ENCODE results near the gene SEMA5B. TPM values are rescaled to one million over a fixed set of nuclear protein-coding genes. Genes with fewer than 3 reads are reported as not detected.

Gene SEMA5B
- total and polyA plus RNA-seq, 2 of the 4 experiments (the other 2 are of a cell fraction), result not detected

GRCh38 chr3:123011447-123011846 is 16.1 kb downstream of the SEMA5B start:
- intact Hi-C loops (cut with micrococcal nuclease), result no loop called here
- TF ChIP-seq, protein P1, sequence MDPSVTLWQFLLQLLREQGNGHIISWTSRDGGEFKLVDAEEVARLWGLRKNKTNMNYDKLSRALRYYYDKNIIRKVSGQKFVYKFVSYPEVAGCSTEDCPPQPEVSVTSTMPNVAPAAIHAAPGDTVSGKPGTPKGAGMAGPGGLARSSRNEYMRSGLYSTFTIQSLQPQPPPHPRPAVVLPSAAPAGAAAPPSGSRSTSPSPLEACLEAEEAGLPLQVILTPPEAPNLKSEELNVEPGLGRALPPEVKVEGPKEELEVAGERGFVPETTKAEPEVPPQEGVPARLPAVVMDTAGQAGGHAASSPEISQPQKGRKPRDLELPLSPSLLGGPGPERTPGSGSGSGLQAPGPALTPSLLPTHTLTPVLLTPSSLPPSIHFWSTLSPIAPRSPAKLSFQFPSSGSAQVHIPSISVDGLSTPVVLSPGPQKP (IDR thresholded peaks at IDR 0.05; ENCODE audit: borderline replicate concordance, low read depth, low read length), result no peak
- TF ChIP-seq SMC3 (IDR thresholded peaks at IDR 0.05; ENCODE audit: low read depth, low read length) (no peak), CTCF (conservative IDR thresholded peaks at IDR 0.05; ENCODE audit: low read depth, low read length) (no peak), CEBPB (IDR thresholded peaks at IDR 0.05; ENCODE audit: low read depth, low read length) (no peak), RFX5 (IDR thresholded peaks at IDR 0.05; ENCODE audit: low read depth, low read length) (no peak), NFE2L2 (IDR thresholded peaks at IDR 0.05; ENCODE audit: low read depth, low read length) (no peak), POLR2A (IDR thresholded peaks at IDR 0.05; ENCODE audit: low read depth, low read length) (no peak), RAD21 (IDR thresholded peaks at IDR 0.05; ENCODE audit: low read length) (no peak), FOS (IDR thresholded peaks at IDR 0.05; ENCODE audit: low read depth, low read length) (no peak), CHD1 (IDR thresholded peaks at IDR 0.05; ENCODE audit: low read depth, low read length) (no peak)
- no peak overlapping the region for H3K14ac ChIP-seq (replicated peaks; ENCODE audit: low read depth, low read length)
- H2AK9ac ChIP-seq (replicated peaks; ENCODE audit: low read depth, low read length, poor library complexity), result no peak overlapping the region
- DNase-seq (no peak), ATAC-seq (ENCODE audit: low read depth) (no peak)
- no peak overlapping the region for H4K8ac ChIP-seq (ENCODE audit: low read depth in 2 of 2, low read length in 2 of 2)
- peaks cover 83% of the 10 kb centered on the region for H3K27me3 ChIP-seq (ENCODE audit: control insufficient read depth, insufficient read depth, low read length)
- H3K9me1 ChIP-seq (ENCODE audit: insufficient read depth, low read length), result no peaks in the 10 kb centered on the region
- H4K5ac ChIP-seq (ENCODE audit: low read depth, low read length), result no peak overlapping the region
- H3K27ac ChIP-seq (ENCODE audit: insufficient read depth, low read length), result no peak overlapping the region
- H3K18ac ChIP-seq (ENCODE audit: low read depth, low read length), result no peak overlapping the region
- no peak overlapping the region for H3K4me3 ChIP-seq (ENCODE audit: insufficient read depth, low read depth, low read length)
- no peak overlapping the region for H2AFZ ChIP-seq (replicated peaks; ENCODE audit: low read length, poor library complexity)
- no peak overlapping the region for H3K9ac ChIP-seq (ENCODE audit: low read depth, low read length)
- no peak overlapping the region for H2BK120ac ChIP-seq (ENCODE audit: low read depth, low read length)
- ChIA-PET CTCF (no interaction called here), POLR2A (ENCODE audit: unreplicated experiment) (no interaction called here)
- in situ Hi-C loops (cut with MboI; ENCODE audit: low sequenced_read_pairs), result no loop called here
- no peak overlapping the region for H2AK5ac ChIP-seq (ENCODE audit: low read depth, low read length)
- H2BK5ac ChIP-seq (ENCODE audit: low read depth, low read length, poor library complexity, severe bottlenecking), result no peak overlapping the region
- no peak overlapping the region for H3K23ac ChIP-seq (ENCODE audit: low read depth, low read length)
- no peak overlapping the region for H3K56ac ChIP-seq (ENCODE audit: extremely low read depth, insufficient read depth, low read length)
- no peak overlapping the region for H2BK20ac ChIP-seq (ENCODE audit: low read depth, low read length)
- dilution Hi-C loops (cut with HindIII; ENCODE audit: low sequenced_read_pairs, unreplicated experiment), result no loop called here
- no peaks in the 10 kb centered on the region for H3K9me3 ChIP-seq (ENCODE audit: control insufficient read depth, insufficient read depth, low read length)
- WGBS, 2 experiments (ENCODE audit: extremely low coverage in 2 of 2, insufficient read length in 1 of 2), result no CpG with 5 or more reads among the region's 1 CpG
- H2BK15ac ChIP-seq (ENCODE audit: low read depth, low read length), result no peak overlapping the region
- BruUV-seq (replicated peaks), result no TSS peak
- H3K79me1 ChIP-seq (ENCODE audit: low read depth in 1 of 2, low read length in 2 of 2), result no peaks in the 10 kb centered on the region
- no peak overlapping the region for H3K4ac ChIP-seq (ENCODE audit: low read depth, low read length)
- no peaks in the 10 kb centered on the region for H3K36me3 ChIP-seq (ENCODE audit: control insufficient read depth, insufficient read depth, low read length)
- H3K4me2 ChIP-seq (ENCODE audit: low read depth, low read length), result no peak overlapping the region
- no peak overlapping the region for H4K91ac ChIP-seq (ENCODE audit: insufficient read depth, low read depth, low read length)
- H3K4me1 ChIP-seq (ENCODE audit: control insufficient read depth, insufficient read depth, low read length), result no peaks in the 10 kb centered on the region
- no peaks in the 10 kb centered on the region for H4K20me1 ChIP-seq (ENCODE audit: insufficient read depth, low read length)

Data from IMR-90 (cell line).